HepG2 (cell line): ENCODE results near the gene NPY1R. TPM values are rescaled to one million over a fixed set of nuclear protein-coding genes. Genes with fewer than 3 reads are reported as not detected.

Source experiments
- ATAC-seq: fragments of 200-7000 bp; cut with Tn5 transposase; 3 replicates; pipeline ENCODE4 v1.9.1; 2020; ENCODE audit warnings: mild to moderate bottlenecking, moderate library complexity
- BruUV-seq: library from RNA; stranded (reverse); fragments of 400-500 nt; replicated peaks from 2 replicates; lab custom pipeline; 2021; lab: Mats Ljungman, UMichigan
- CTCF ChIA-PET: fragments of 300-600 bp; formaldehyde crosslinking; extraction: SDS; loops from one replicate; lab custom pipeline; 2021; ENCODE audit warnings: low total read pairs, inconsistent platforms, low intra/inter-chr PET ratio; lab: Yijun Ruan, JAX
- POLR2A ChIA-PET: fragments of 350-600 bp; sonication (Branson Sonifier 250); formaldehyde crosslinking; loops from one replicate; lab custom pipeline; 2020; ENCODE audit warnings: antibody characterized with exemption, inconsistent platforms; lab: Yijun Ruan, JAX
- DNase-seq: peaks from one replicate; pipeline ENCODE4 v3.0.0-alpha.2; 2015; ENCODE audit warnings: low spot score
- FAIRE-seq: peaks from 3 replicates; lab custom pipeline; 2011; peaks lifted over from hg19 to GRCh38; lab: Jason Lieb, UNC
- H2AFZ ChIP-seq: one replicate; pipeline ENCODE4 v1.6.1; 2011; ENCODE audit warnings: low read length, inconsistent platforms
- H3K27ac ChIP-seq: fragments of 300-600 bp; 3 replicates; pipeline ENCODE4 v1.8.0; 2011; ENCODE audit warnings: mixed run types, mild to moderate bottlenecking, mixed read lengths, low read length, inconsistent platforms; ENCODE audit not compliant: insufficient read depth; ENCODE audit errors: extremely low read length
- H3K27me3 ChIP-seq, 2 experiments: fragments of 200-600 bp in 1 of 2; 2 replicates in 1 of 2; 3 replicates in 1 of 2; pipeline versions ENCODE4 v1.6.0 to v1.8.0; 2011; ENCODE audit warnings: low read length in 2 of 2, mild to moderate bottlenecking in 2 of 2, moderate library complexity in 2 of 2, inconsistent platforms in 1 of 2; ENCODE audit not compliant: insufficient read depth in 2 of 2, control insufficient read depth in 1 of 2
- H3K36me3 ChIP-seq, 2 experiments: fragments of 200-600 bp in 1 of 2; replicated peaks in 1 of 2; 2 replicates in 1 of 2; 3 replicates in 1 of 2; pipeline versions ENCODE4 v1.5.1 to v1.8.0; 2011; ENCODE audit warnings: low read length in 2 of 2, inconsistent platforms in 1 of 2; ENCODE audit not compliant: insufficient read depth in 2 of 2, control insufficient read depth in 1 of 2
- H3K4me1 ChIP-seq: 2 replicates; pipeline ENCODE4 v1.5.1; 2012; ENCODE audit warnings: low read length, inconsistent platforms; ENCODE audit not compliant: insufficient read depth
- H3K4me2 ChIP-seq: 2 replicates; pipeline ENCODE4 v1.6.0; 2011; ENCODE audit warnings: low read depth, low read length, inconsistent platforms
- H3K4me3 ChIP-seq, 3 experiments: fragments of 200-600 bp in 1 of 3; sonication (generic), shearing (Covaris generic) in 1 of 3; replicated peaks in 1 of 3; 2 replicates each; pipeline ENCODE4 v1.5.1; 2011 to 2016; ENCODE audit warnings: low read length in 3 of 3, inconsistent platforms in 2 of 3, low read depth in 2 of 3, mild to moderate bottlenecking in 2 of 3, control low read depth in 1 of 3, mixed read lengths in 1 of 3; ENCODE audit not compliant: insufficient read depth in 1 of 3
- H3K79me2 ChIP-seq: one replicate; pipeline ENCODE4 v1.6.1; 2011; ENCODE audit warnings: low read length, inconsistent platforms; ENCODE audit not compliant: insufficient read depth
- H3K9ac ChIP-seq: 2 replicates; pipeline ENCODE4 v1.6.0; 2011; ENCODE audit warnings: mild to moderate bottlenecking, low read depth, low read length, inconsistent platforms; ENCODE audit not compliant: insufficient read depth
- H3K9me3 ChIP-seq: 2 replicates; pipeline ENCODE4 v1.5.1; 2012; ENCODE audit warnings: mild to moderate bottlenecking, low read length
- H4K20me1 ChIP-seq: 2 replicates; pipeline ENCODE4 v1.6.0; 2011; ENCODE audit warnings: inconsistent platforms, mild to moderate bottlenecking, low read length, moderate library complexity; ENCODE audit not compliant: insufficient read depth
- AKAP8 ChIP-seq: sonication (generic); formaldehyde crosslinking; IDR thresholded peaks from 2 replicates; pipeline ENCODE4 v1.5.1; 2020; ENCODE audit warnings: mild to moderate bottlenecking, missing genetic modification reagents
- ARID3A ChIP-seq: IDR thresholded peaks from 2 replicates; pipeline ENCODE4 v1.6.1; 2012; ENCODE audit warnings: low read depth, low read length, improper control_type of control experiment
- ARNT ChIP-seq: fragments of 450-650 bp; IDR thresholded peaks from 2 replicates; pipeline ENCODE4 v1.6.1; 2017
- HOXA3 ChIP-seq: sonication (generic); formaldehyde crosslinking; IDR thresholded peaks from 2 replicates; pipeline ENCODE4 v1.5.0; 2020; ENCODE audit warnings: missing genetic modification reagents
- KAT2B ChIP-seq: fragments of 150-350 bp; IDR thresholded peaks from 2 replicates; pipeline ENCODE4 v1.6.1; 2014; ENCODE audit warnings: low read depth, low read length, borderline replicate concordance
- KDM5B ChIP-seq: sonication (generic); formaldehyde crosslinking; IDR thresholded peaks from 2 replicates; pipeline ENCODE4 v1.4.0; 2020; ENCODE audit warnings: missing genetic modification reagents, mild to moderate bottlenecking, borderline replicate concordance
- MZF1 ChIP-seq: sonication (generic); formaldehyde crosslinking; IDR thresholded peaks from 2 replicates; pipeline ENCODE4 v1.8.1; 2023; ENCODE audit warnings: mild to moderate bottlenecking, missing genetic modification reagents, borderline replicate concordance
- PHB2 ChIP-seq: fragments of 450-650 bp; IDR thresholded peaks from 2 replicates; pipeline ENCODE4 v1.6.1; 2018; ENCODE audit not compliant: partially characterized antibody
- SMARCE1 ChIP-seq: fragments of 450-650 bp; IDR thresholded peaks from 2 replicates; pipeline ENCODE4 v1.6.1; 2017; ENCODE audit warnings: borderline replicate concordance
- SMC3 ChIP-seq: IDR thresholded peaks from 2 replicates; pipeline ENCODE4 v1.6.1; 2011; ENCODE audit warnings: low read length, improper control_type of control experiment
- ZNF263 ChIP-seq: sonication (generic); formaldehyde crosslinking; IDR thresholded peaks from 2 replicates; pipeline ENCODE4 v1.4.0; 2020; ENCODE audit warnings: missing genetic modification reagents
- ZNF451 ChIP-seq: sonication (generic); formaldehyde crosslinking; IDR thresholded peaks from 2 replicates; pipeline ENCODE4 v1.5.0; 2020; ENCODE audit warnings: mild to moderate bottlenecking, missing genetic modification reagents
- ZNF710 ChIP-seq: sonication (generic); formaldehyde crosslinking; IDR thresholded peaks from 2 replicates; pipeline ENCODE4 v1.5.0; 2020; ENCODE audit warnings: mild to moderate bottlenecking, missing genetic modification reagents, borderline replicate concordance
- ZNF800 ChIP-seq: sonication (generic); formaldehyde crosslinking; IDR thresholded peaks from 2 replicates; pipeline ENCODE4 v1.4.0; 2020; ENCODE audit warnings: missing genetic modification reagents
- ZXDC ChIP-seq: sonication (generic); formaldehyde crosslinking; IDR thresholded peaks from 2 replicates; pipeline ENCODE4 v1.5.0; 2020; ENCODE audit warnings: mild to moderate bottlenecking, missing genetic modification reagents
- WGBS: methylation state at CpG from one replicate; pipeline ENCODE4 v1.1.6; 2017; ENCODE audit warnings: low lambda C conversion rate; 5-methylcytosine and 5-hydroxymethylcytosine counted together
- in situ Hi-C: cut with HindIII; loops from 2 replicates; pipeline ENCODE4 v1.10.0; 2017; ENCODE audit warnings: low pct_unique_long_range_greater_than_20kb; ENCODE audit not compliant: extremely low pct_ligation_motif_present
- intact Hi-C: fragments of 100-400 bp; cut with micrococcal nuclease; formaldehyde crosslinking; loops from one replicate; pipeline ENCODE4 v1.10.0; 2022; ENCODE audit not compliant: unreplicated experiment
- polyA plus RNA-seq, 8 experiments: library from polyadenylated mRNA; depleted of rRNA in 3 of 8; stranded (reverse) in 7 of 8; unstranded in 1 of 8; fragments of >200 nt; fragmentation: Illumina TruSeq in 4 of 8; extraction: Trizol in 4 of 8; gene quantifications; 2 replicates each; pipeline versions ENCODE4 v1.2.1 to v1.2.3, GENCODE V29; 2011 to 2016; ENCODE audit warnings: low read depth in 4 of 8, missing spikeins in 1 of 8, mixed read lengths in 1 of 8; ENCODE audit not compliant: insufficient read depth in 1 of 8
- total RNA-seq, 5 experiments: library from RNA; depleted of rRNA; stranded (reverse); fragments of >200 nt; fragmentation: Illumina TruSeq; extraction: Trizol; gene quantifications; 2 replicates each; pipeline ENCODE4 v1.2.3, GENCODE V29; 2016; ENCODE audit warnings: low read depth in 1 of 5

NPY1R gene
- total and polyA plus RNA-seq, 2 of the 13 experiments (the other 11 are each of a cell fraction or from before 2014, with no cell fraction given), result not detected

- in situ Hi-C loops, result no loop called here
- DNase-seq (no peak), ATAC-seq (peak; percentile 67), FAIRE-seq (no peak)
- Histone ChIP-seq H3K4me1 (no peaks in the 10 kb centered on the region), H3K9me3 (no peaks in the 10 kb centered on the region), H3K9ac (no peak overlapping the region), H3K36me3 (no peaks in the 10 kb centered on the region), H4K20me1 (no peaks in the 10 kb centered on the region), H3K27ac (no peak overlapping the region), H3K79me2 (no peaks in the 10 kb centered on the region), H3K27me3 (no peaks in the 10 kb centered on the region; a peak in 1 of 5 replicates), H3K4me2 (no peak overlapping the region), H2AFZ (no peak overlapping the region), H3K4me3 (no peak overlapping the region)
- WGBS, result 7% methylated on average over 5 of the region's 50 CpGs
- no TSS peak for BruUV-seq
- TF ChIP-seq KAT2B (no peak), ZNF263 (CRISPR knock-in tag) (no peak), ZXDC (no peak), MZF1 (no peak), ZNF451 (CRISPR knock-in tag) (no peak), ARNT (no peak), ZNF710 (no peak), ZNF800 (CRISPR knock-in tag) (no peak), HOXA3 (no peak), ARID3A (no peak), SMC3 (no peak), AKAP8 (CRISPR knock-in tag) (no peak), KDM5B (CRISPR knock-in tag) (no peak), PHB2 (no peak), SMARCE1 (no peak)
- intact Hi-C loops, result no loop called here
- POLR2A ChIA-PET, result no interaction called here
- CTCF ChIA-PET, result no interaction called here
Measured at GRCh38 chr4:163344147-163345125, 12.0 kb upstream of the NPY1R start.
